Chondrocyte (in vitro differentiated cells): ENCODE measurements around the gene WNT2. TPM values are rescaled to one million over a fixed set of nuclear protein-coding genes. Genes with fewer than 3 reads are reported as not detected.

Experiments used
- DNase-seq: peaks from one replicate; pipeline ENCODE4 v3.0.0; 2021; ENCODE audit warnings: mixed read lengths, low spot score
- H3K27ac Mint-ChIP-seq: one replicate; pipeline ENCODE4 v1.8.0; 2021; ENCODE audit warnings: mild to moderate bottlenecking, moderate library complexity, mixed read lengths; ENCODE audit not compliant: unreplicated experiment
- H3K27me3 Mint-ChIP-seq: 2 replicates; pipeline ENCODE4 v1.8.0; 2021; ENCODE audit warnings: low read depth, mixed read lengths
- H3K36me3 Mint-ChIP-seq: 2 replicates; pipeline ENCODE4 v1.8.0; 2021; ENCODE audit warnings: low read depth, mixed read lengths
- H3K4me1 Mint-ChIP-seq: 2 replicates; pipeline ENCODE4 v1.8.0; 2021; ENCODE audit warnings: low read depth, mild to moderate bottlenecking, mixed read lengths
- H3K4me3 Mint-ChIP-seq: one replicate; pipeline ENCODE4 v1.8.0; 2021; ENCODE audit warnings: mild to moderate bottlenecking, moderate library complexity, mixed read lengths; ENCODE audit not compliant: unreplicated experiment
- H3K9me3 Mint-ChIP-seq: 2 replicates; pipeline ENCODE4 v1.8.0; 2021; ENCODE audit warnings: low read depth, mixed read lengths
- total RNA-seq: library from RNA; stranded (reverse); gene quantifications from 3 replicates; pipeline ENCODE4 v1.2.1, GENCODE V29; 2021
- TF ChIP-seq, protein P1 (sequence below): fragments of 200-600 bp; sonication (generic); IDR thresholded peaks from 2 replicates; pipeline ENCODE4 v1.5.0; 2021; ENCODE audit warnings: antibody characterized with exemption, mild to moderate bottlenecking, moderate library complexity

Gene WNT2
- total RNA-seq, 1 donor from 2014 or later = 0.90 TPM

DNA sequence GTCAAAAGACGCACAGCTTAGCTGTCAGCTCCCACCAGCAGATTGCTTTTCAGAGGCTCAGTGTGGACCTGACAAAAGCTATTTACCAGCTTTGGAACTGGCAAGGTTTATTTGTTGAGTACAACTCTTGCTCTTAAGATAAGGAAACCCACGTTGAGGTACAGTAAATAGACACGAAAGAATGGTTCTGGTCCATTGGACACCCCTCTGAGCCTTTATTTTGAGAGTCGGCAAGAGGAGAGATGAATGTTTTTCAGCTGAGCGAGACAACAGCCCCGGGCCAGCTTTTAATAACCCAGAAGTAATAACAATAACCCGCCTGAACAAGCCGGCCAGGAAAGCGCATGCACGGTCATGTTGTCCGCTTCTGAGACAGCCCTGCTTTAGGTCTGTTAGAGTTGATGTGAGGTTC, 49.0 kb downstream of the WNT2 start:
- H3K9me3 Mint-ChIP-seq = no peaks in the 10 kb centered on the region
- H3K4me3 Mint-ChIP-seq = no peak overlapping the region
- TF ChIP-seq, protein P1, sequence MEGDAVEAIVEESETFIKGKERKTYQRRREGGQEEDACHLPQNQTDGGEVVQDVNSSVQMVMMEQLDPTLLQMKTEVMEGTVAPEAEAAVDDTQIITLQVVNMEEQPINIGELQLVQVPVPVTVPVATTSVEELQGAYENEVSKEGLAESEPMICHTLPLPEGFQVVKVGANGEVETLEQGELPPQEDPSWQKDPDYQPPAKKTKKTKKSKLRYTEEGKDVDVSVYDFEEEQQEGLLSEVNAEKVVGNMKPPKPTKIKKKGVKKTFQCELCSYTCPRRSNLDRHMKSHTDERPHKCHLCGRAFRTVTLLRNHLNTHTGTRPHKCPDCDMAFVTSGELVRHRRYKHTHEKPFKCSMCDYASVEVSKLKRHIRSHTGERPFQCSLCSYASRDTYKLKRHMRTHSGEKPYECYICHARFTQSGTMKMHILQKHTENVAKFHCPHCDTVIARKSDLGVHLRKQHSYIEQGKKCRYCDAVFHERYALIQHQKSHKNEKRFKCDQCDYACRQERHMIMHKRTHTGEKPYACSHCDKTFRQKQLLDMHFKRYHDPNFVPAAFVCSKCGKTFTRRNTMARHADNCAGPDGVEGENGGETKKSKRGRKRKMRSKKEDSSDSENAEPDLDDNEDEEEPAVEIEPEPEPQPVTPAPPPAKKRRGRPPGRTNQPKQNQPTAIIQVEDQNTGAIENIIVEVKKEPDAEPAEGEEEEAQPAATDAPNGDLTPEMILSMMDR = no peak
- no peak for DNase-seq
- H3K36me3 Mint-ChIP-seq = no peaks in the 10 kb centered on the region
- H3K4me1 Mint-ChIP-seq = peaks cover 20% of the 10 kb centered on the region
- peaks cover 10% of the 10 kb centered on the region for H3K27me3 Mint-ChIP-seq
- H3K27ac Mint-ChIP-seq = no peak overlapping the region

DNA sequence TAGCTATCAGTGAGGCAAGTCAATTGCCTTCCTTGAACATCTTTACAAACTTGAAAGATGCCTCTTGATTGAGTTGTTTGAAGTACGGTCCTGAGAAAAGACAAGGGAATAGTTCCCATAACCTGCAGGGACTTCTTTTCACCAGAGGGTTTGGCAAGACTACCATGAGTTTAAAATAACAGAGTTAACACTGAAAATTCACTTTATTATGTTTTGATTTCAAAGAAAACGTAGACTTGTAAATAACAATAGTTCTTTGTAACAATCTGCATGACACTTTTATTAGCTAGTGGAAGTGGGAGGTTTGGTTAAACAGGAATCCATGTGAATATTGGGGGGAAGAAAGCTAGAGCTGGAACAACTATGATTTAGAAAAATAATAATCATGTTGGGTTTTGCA, 49.5 kb downstream of the WNT2 start:
- Mint-ChIP-seq H3K4me1 (peaks cover 20% of the 10 kb centered on the region), H3K9me3 (no peaks in the 10 kb centered on the region), H3K27me3 (peaks cover 10% of the 10 kb centered on the region), H3K36me3 (no peaks in the 10 kb centered on the region), H3K4me3 (no peak overlapping the region), H3K27ac (no peak overlapping the region)
- no peak for DNase-seq
- TF ChIP-seq, protein P1 = no peak

DNA sequence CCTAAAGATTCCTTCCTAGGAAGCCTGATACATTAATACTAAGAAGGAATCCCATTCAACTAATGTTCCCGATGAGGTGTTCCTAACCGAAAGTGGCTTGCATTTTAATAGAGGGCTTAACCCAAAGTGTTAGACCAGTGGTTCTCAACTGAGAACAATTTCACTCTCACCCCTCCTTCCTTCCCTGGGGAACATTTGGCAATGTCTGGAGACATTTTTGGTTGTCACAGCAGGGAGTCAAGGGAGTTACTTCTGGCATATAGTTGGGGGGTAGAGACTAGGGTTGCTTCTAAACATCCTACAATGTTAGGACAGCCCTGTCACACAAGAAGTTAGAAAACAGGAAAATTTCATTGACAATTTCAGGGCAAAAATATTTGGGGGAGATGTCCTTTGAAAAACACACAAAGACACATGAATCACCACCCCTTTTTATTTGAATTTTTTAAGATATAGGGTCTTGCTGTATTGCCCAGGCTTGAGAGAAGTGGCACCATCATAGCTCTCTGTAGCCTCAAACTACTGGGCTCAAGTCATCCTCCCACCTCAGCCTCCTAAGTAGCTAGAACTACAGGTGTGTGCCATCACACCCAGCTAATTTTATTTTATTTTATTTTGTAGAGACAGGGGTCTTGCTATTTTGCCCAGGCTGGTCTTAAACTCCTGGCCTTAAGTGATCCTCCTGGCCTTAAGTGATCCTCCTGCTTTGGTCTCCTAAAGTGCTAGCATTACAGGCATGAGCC, 50.7 kb downstream of the WNT2 start:
- H3K9me3 Mint-ChIP-seq = no peaks in the 10 kb centered on the region
- TF ChIP-seq, protein P1 = no peak
- no peaks in the 10 kb centered on the region for H3K36me3 Mint-ChIP-seq
- no peak for DNase-seq
- no peak overlapping the region for H3K4me3 Mint-ChIP-seq
- no peak overlapping the region for H3K27ac Mint-ChIP-seq
- peaks cover 20% of the 10 kb centered on the region for H3K4me1 Mint-ChIP-seq
- peaks cover 10% of the 10 kb centered on the region for H3K27me3 Mint-ChIP-seq

DNA sequence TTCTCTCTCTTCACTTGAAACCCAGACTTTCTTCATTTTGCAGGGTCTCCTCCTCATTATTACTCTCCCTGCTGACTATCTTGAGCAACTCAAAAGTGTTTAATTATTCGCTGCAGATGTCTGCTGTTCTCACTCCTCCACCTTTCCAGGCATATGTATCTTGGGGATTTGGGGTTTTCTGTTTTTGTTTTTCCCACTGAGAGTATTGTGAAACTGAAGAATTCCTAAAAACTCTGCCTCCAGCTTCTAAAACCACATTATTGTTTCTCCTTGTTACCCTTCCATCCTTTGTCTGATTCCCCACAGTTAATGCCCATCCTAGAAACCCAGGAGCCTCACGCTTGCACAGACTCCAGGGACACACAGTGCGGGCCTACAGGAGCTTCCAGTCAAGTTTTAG, 51.3 kb downstream of the WNT2 start:
- Mint-ChIP-seq H3K9me3 (peaks cover under 1% of the 10 kb centered on the region), H3K36me3 (no peaks in the 10 kb centered on the region), H3K27me3 (peaks cover 9% of the 10 kb centered on the region), H3K4me3 (no peak overlapping the region), H3K4me1 (peaks cover 24% of the 10 kb centered on the region), H3K27ac (no peak overlapping the region)
- TF ChIP-seq, protein P1 = no peak
- no peak for DNase-seq

DNA sequence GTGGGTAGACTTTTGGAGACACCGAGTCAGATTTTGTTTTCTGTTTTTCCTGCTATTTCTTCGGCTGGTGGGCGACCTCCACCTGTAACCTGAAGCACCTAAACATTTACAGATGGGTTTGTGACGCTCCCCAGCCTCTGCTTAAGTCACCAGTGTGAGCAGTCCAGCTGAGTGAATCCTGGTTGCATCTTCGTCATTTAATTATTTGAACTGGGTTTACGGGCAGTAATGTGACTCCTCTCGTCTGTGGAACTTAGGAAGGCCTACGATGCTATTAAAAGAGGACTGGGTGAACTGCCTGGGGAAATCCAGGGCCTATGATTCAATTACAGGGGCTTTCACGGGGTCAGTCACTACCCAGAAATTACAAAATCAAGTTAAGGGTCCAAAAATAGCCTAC, 52.5 kb downstream of the WNT2 start:
- TF ChIP-seq, protein P1 = no peak
- DNase-seq = no peak
- H3K4me1 Mint-ChIP-seq = peaks cover 24% of the 10 kb centered on the region
- no peaks in the 10 kb centered on the region for H3K36me3 Mint-ChIP-seq
- H3K4me3 Mint-ChIP-seq = no peak overlapping the region
- H3K27me3 Mint-ChIP-seq = peaks cover 9% of the 10 kb centered on the region
- peaks cover 5% of the 10 kb centered on the region for H3K9me3 Mint-ChIP-seq
- no peak overlapping the region for H3K27ac Mint-ChIP-seq
